ENCODE results near the gene OTOG. TPM values are rescaled to one million over a fixed set of nuclear protein-coding genes. Genes with fewer than 3 reads are reported as not detected.
"Not testable (repeated sequence)": the region's sequence is repeated elsewhere in the genome, so short reads cannot be mapped to it uniquely, and the experiment has no call there.

Gene OTOG
- total and polyA plus RNA-seq, 2 experiments from 2014 or later: not detected

- DNase-seq: no peak
- H3F3A ChIP-seq (ENCODE audit: insufficient read depth): no peaks in the 10 kb centered on the region
- H4K20me1 ChIP-seq (ENCODE audit: insufficient read depth): no peaks in the 10 kb centered on the region
- no peaks in the 10 kb centered on the region for H3K9me3 ChIP-seq (ENCODE audit: low read depth)
- H3K79me2 ChIP-seq (ENCODE audit: insufficient read depth): no peaks in the 10 kb centered on the region
- WGBS, 2 experiments (ENCODE audit: low coverage in 1 of 2, low lambda C conversion rate in 2 of 2, missing lambda C conversion rate in 2 of 2): 65 to 69% methylated on average over 13 of the region's 13 CpGs
- no peaks in the 10 kb centered on the region for H3K9me2 ChIP-seq (ENCODE audit: insufficient read depth)
- no peaks in the 10 kb centered on the region for H3K4me1 ChIP-seq (ENCODE audit: insufficient read depth)
- H3K4me2 ChIP-seq (ENCODE audit: unreplicated experiment): no peak overlapping the region
- no peak overlapping the region for H2AFZ ChIP-seq
- H3K27ac ChIP-seq: no peak overlapping the region
- H3K36me3 ChIP-seq (ENCODE audit: low read depth): no peaks in the 10 kb centered on the region
- peaks cover 12% of the 10 kb centered on the region; the same call in 1 of the 2 replicates for H3K27me3 ChIP-seq (replicated peaks; ENCODE audit: insufficient read depth)
- in situ Hi-C loops (cut with MboI): no loop called here
- H3K4me3 ChIP-seq: no peak overlapping the region
- TF ChIP-seq EZH2 (IDR thresholded peaks at IDR 0.05; ENCODE audit: insufficient read depth, poor library complexity, severe bottlenecking): no peak
- no peak for TF ChIP-seq EZH2phosphoT487 (IDR thresholded peaks at IDR 0.05; ENCODE audit: insufficient read depth, low read depth)
- H3K9ac ChIP-seq: no peak overlapping the region
Measured at GRCh38 chr11:17611503-17612220, 64.6 kb downstream of the OTOG start.

GRCh38 chr11:17612221-17613188 is 65.4 kb downstream of the OTOG start:
- Histone ChIP-seq H2AFZ (no peak overlapping the region), H4K20me1 (ENCODE audit: insufficient read depth) (no peaks in the 10 kb centered on the region), H3K4me3 (no peak overlapping the region), H3K27ac (no peak overlapping the region), H3K27me3 (replicated peaks; ENCODE audit: insufficient read depth) (peaks cover 14% of the 10 kb centered on the region; the same call in 1 of the 2 replicates), H3K36me3 (ENCODE audit: low read depth) (no peaks in the 10 kb centered on the region), H3K9ac (no peak overlapping the region), H3K9me3 (ENCODE audit: low read depth) (no peaks in the 10 kb centered on the region), H3K79me2 (ENCODE audit: insufficient read depth) (no peaks in the 10 kb centered on the region), H3F3A (ENCODE audit: insufficient read depth) (no peaks in the 10 kb centered on the region), H3K4me1 (ENCODE audit: insufficient read depth) (no peaks in the 10 kb centered on the region), H3K9me2 (ENCODE audit: insufficient read depth) (no peaks in the 10 kb centered on the region), H3K4me2 (ENCODE audit: unreplicated experiment) (no peak overlapping the region)
- WGBS, 2 experiments (ENCODE audit: low coverage in 1 of 2, low lambda C conversion rate in 2 of 2, missing lambda C conversion rate in 2 of 2): 47 to 53% methylated on average over 16 to 17 of the region's 18 CpGs
- TF ChIP-seq EZH2phosphoT487 (IDR thresholded peaks at IDR 0.05; ENCODE audit: insufficient read depth, low read depth) (no peak), EZH2 (IDR thresholded peaks at IDR 0.05; ENCODE audit: insufficient read depth, poor library complexity, severe bottlenecking) (no peak)
- no peak for DNase-seq
- in situ Hi-C loops (cut with MboI): no loop called here

GRCh38 chr11:17613428-17613962 is 66.4 kb downstream of the OTOG start:
- H3K4me2 ChIP-seq (ENCODE audit: unreplicated experiment): no peak overlapping the region
- H3K36me3 ChIP-seq (ENCODE audit: low read depth): no peaks in the 10 kb centered on the region
- H3K9ac ChIP-seq: no peak overlapping the region
- WGBS, 2 experiments (ENCODE audit: low coverage in 1 of 2, low lambda C conversion rate in 2 of 2, missing lambda C conversion rate in 2 of 2): 52 to 54% methylated on average over 5 of the region's 5 CpGs
- no peaks in the 10 kb centered on the region for H3K9me3 ChIP-seq (ENCODE audit: low read depth)
- H4K20me1 ChIP-seq (ENCODE audit: insufficient read depth): no peaks in the 10 kb centered on the region
- H3F3A ChIP-seq (ENCODE audit: insufficient read depth): no peaks in the 10 kb centered on the region
- TF ChIP-seq EZH2phosphoT487 (IDR thresholded peaks at IDR 0.05; ENCODE audit: insufficient read depth, low read depth) (no peak), EZH2 (IDR thresholded peaks at IDR 0.05; ENCODE audit: insufficient read depth, poor library complexity, severe bottlenecking) (no peak)
- no peaks in the 10 kb centered on the region for H3K79me2 ChIP-seq (ENCODE audit: insufficient read depth)
- no peak overlapping the region for H2AFZ ChIP-seq
- in situ Hi-C loops (cut with MboI): no loop called here
- peaks cover 19% of the 10 kb centered on the region; the same call in 1 of the 2 replicates for H3K27me3 ChIP-seq (replicated peaks; ENCODE audit: insufficient read depth)
- DNase-seq: no peak
- H3K9me2 ChIP-seq (ENCODE audit: insufficient read depth): no peaks in the 10 kb centered on the region
- no peak overlapping the region for H3K4me3 ChIP-seq
- no peaks in the 10 kb centered on the region for H3K4me1 ChIP-seq (ENCODE audit: insufficient read depth)
- no peak overlapping the region for H3K27ac ChIP-seq

GRCh38 chr11:17613983-17614382 is 66.9 kb downstream of the OTOG start:
- Histone ChIP-seq H3K9me2 (ENCODE audit: insufficient read depth) (no peaks in the 10 kb centered on the region), H2AFZ (no peak overlapping the region), H3K36me3 (ENCODE audit: low read depth) (no peaks in the 10 kb centered on the region), H3K4me1 (ENCODE audit: insufficient read depth) (no peaks in the 10 kb centered on the region), H3K4me2 (ENCODE audit: unreplicated experiment) (no peak overlapping the region), H3F3A (ENCODE audit: insufficient read depth) (no peaks in the 10 kb centered on the region), H3K9ac (no peak overlapping the region), H3K9me3 (ENCODE audit: low read depth) (no peaks in the 10 kb centered on the region), H3K79me2 (ENCODE audit: insufficient read depth) (no peaks in the 10 kb centered on the region), H3K27ac (no peak overlapping the region), H4K20me1 (ENCODE audit: insufficient read depth) (no peaks in the 10 kb centered on the region), H3K4me3 (no peak overlapping the region), H3K27me3 (replicated peaks; ENCODE audit: insufficient read depth) (peaks cover 22% of the 10 kb centered on the region; the same call in 1 of the 2 replicates)
- no peak for DNase-seq
- in situ Hi-C loops (cut with MboI): no loop called here
- 55 to 62% methylated on average over 5 of the region's 5 CpGs for WGBS, 2 experiments (ENCODE audit: low coverage in 1 of 2, low lambda C conversion rate in 2 of 2, missing lambda C conversion rate in 2 of 2)
- TF ChIP-seq EZH2 (IDR thresholded peaks at IDR 0.05; ENCODE audit: insufficient read depth, poor library complexity, severe bottlenecking): no peak
- TF ChIP-seq EZH2phosphoT487 (IDR thresholded peaks at IDR 0.05; ENCODE audit: insufficient read depth, low read depth): no peak

GRCh38 chr11:17622711-17623110 is 75.7 kb downstream of the OTOG start:
- H3K36me3 ChIP-seq (ENCODE audit: low read depth); H3K9me2 ChIP-seq (ENCODE audit: insufficient read depth); H3K4me2 ChIP-seq (ENCODE audit: unreplicated experiment); H4K20me1 ChIP-seq (ENCODE audit: insufficient read depth); in situ Hi-C loops (cut with MboI); H3F3A ChIP-seq (ENCODE audit: insufficient read depth); H3K9me3 ChIP-seq (ENCODE audit: low read depth); DNase-seq; H3K4me1 ChIP-seq (ENCODE audit: insufficient read depth); H3K4me3 ChIP-seq; H2AFZ ChIP-seq; H3K9ac ChIP-seq; H3K79me2 ChIP-seq (ENCODE audit: insufficient read depth); H3K27ac ChIP-seq: not testable (repeated sequence)
- H3K27me3 ChIP-seq (replicated peaks; ENCODE audit: insufficient read depth): peaks cover 17% of the 10 kb centered on the region; the same call in 1 of the 2 replicates
- 50 to 54% methylated on average over 4 of the region's 4 CpGs for WGBS, 2 experiments (ENCODE audit: low coverage in 1 of 2, low lambda C conversion rate in 2 of 2, missing lambda C conversion rate in 2 of 2)

All from GM23248 (cell line).